Measurements from ENCODE around the gene C19orf12. TPM values are rescaled to one million over a fixed set of nuclear protein-coding genes. Genes with fewer than 3 reads are reported as not detected.
"Not testable (repeated sequence)": the region's sequence is repeated elsewhere in the genome, so short reads cannot be mapped to it uniquely, and the experiment has no call there.

The C19orf12 gene
- total RNA-seq, 1 donor from 2014 or later = 40.2 TPM

GRCh38 chr19:29675120-29675649 lies 39.9 kb downstream of the C19orf12 start:
- DNase-seq = no peak

- no peak for DNase-seq
Measured at GRCh38 chr19:29674374-29675119, 40.5 kb downstream of the C19orf12 start.

- DNase-seq = no peak
Measured at GRCh38 chr19:29673451-29674371, 41.4 kb downstream of the C19orf12 start.

- DNase-seq = no peak
Measured at GRCh38 chr19:29672933-29673336, 42.1 kb downstream of the C19orf12 start.

GRCh38 chr19:29672319-29672932 lies 42.6 kb downstream of the C19orf12 start:
- no peak for DNase-seq

- DNase-seq = no peak
Measured at GRCh38 chr19:29671393-29672160, 43.5 kb downstream of the C19orf12 start.

GRCh38 chr19:29671026-29671392 lies 44.1 kb downstream of the C19orf12 start:
- DNase-seq = not testable (repeated sequence)

- no peak for DNase-seq
Measured at GRCh38 chr19:29670255-29670654, 44.8 kb downstream of the C19orf12 start.

- DNase-seq = no peak
Measured at GRCh38 chr19:29668746-29669609, 46.1 kb downstream of the C19orf12 start.

GRCh38 chr19:29667901-29668341 lies 47.1 kb downstream of the C19orf12 start:
- DNase-seq = no peak

GRCh38 chr19:29667387-29667783 lies 47.7 kb downstream of the C19orf12 start:
- DNase-seq = no peak

- no peak for DNase-seq
Measured at GRCh38 chr19:29666578-29667386, 48.3 kb downstream of the C19orf12 start.

- DNase-seq = no peak
Measured at GRCh38 chr19:29665826-29666577, 49.1 kb downstream of the C19orf12 start.

GRCh38 chr19:29665215-29665825 lies 49.7 kb downstream of the C19orf12 start, which contains the start of gene PLEKHF1:
Gene PLEKHF1, plus strand, starts transcription at chr19:29665461. Its CDS starts 8,379 bp downstream, at chr19:29673840.
- DNase-seq = peak; percentile 89

GRCh38 chr19:29664753-29665214 lies 50.3 kb downstream of the C19orf12 start:
- no peak for DNase-seq

- DNase-seq = no peak
Measured at GRCh38 chr19:29663861-29664752, 51.0 kb downstream of the C19orf12 start.

Measured in occipital lobe (tissue), 2 donors.